Muscle of back (tissue), 11 donors: ENCODE measurements around the gene CBLN3. TPM values are rescaled to one million over a fixed set of nuclear protein-coding genes. Genes with fewer than 3 reads are reported as not detected.
"Not testable (repeated sequence)": the region's sequence is repeated elsewhere in the genome, so short reads cannot be mapped to it uniquely, and the experiment has no call there.

ENCODE experiments used
- DNase-seq, 3 donors: peaks; one replicate each; pipeline versions ENCODE4 v3.0.0 to v3.0.0-alpha.2; 2013
- polyA plus RNA-seq, 10 donors: library from polyadenylated mRNA; unstranded; fragments of 120-200 nt; gene quantifications; one replicate each; pipeline ENCODE4 v1.2.1, GENCODE V29; 2013; ENCODE audit not compliant: insufficient read length in 10 of 10

CBLN3 gene
- polyA plus RNA-seq, 10 donors, result 1.4 to 3.4 (median 2.0) TPM

- DNase-seq, result no peak
Observed at GRCh38 chr14:24406416-24406815, 23.1 kb downstream of the CBLN3 start.

- DNase-seq, result no peak
Observed at GRCh38 chr14:24404814-24405213, 24.7 kb downstream of the CBLN3 start.

- peak; percentile 27 to 81 (median 68) for DNase-seq
Observed at GRCh38 chr14:24403294-24403998, 26.0 kb downstream of the CBLN3 start.

- DNase-seq, result peak in 1 of 3 donors; percentile 20
Observed at GRCh38 chr14:24401810-24402702, 27.4 kb downstream of the CBLN3 start.

- DNase-seq, result no peak
Observed at GRCh38 chr14:24399999-24400718, 29.3 kb downstream of the CBLN3 start.

- no peak for DNase-seq
Observed at GRCh38 chr14:24399447-24399822, 30.0 kb downstream of the CBLN3 start.

GRCh38 chr14:24398653-24399446 is 30.6 kb downstream of the CBLN3 start, which contains the start of gene NYNRIN:
NYNRIN (plus strand) TSS chr14:24399003; CDS start chr14:24399247, 244 bp downstream.
- DNase-seq, result peak; percentile 57 to 92 (median 78)

GRCh38 chr14:24398293-24398652 is 31.2 kb downstream of the CBLN3 start:
- peak; percentile 25 to 87 (median 68) for DNase-seq

GRCh38 chr14:24397639-24398292 is 31.7 kb downstream of the CBLN3 start:
- no peak for DNase-seq

- DNase-seq, result no peak
Observed at GRCh38 chr14:24395609-24396582, 33.6 kb downstream of the CBLN3 start.

GRCh38 chr14:24394275-24394674 is 35.2 kb downstream of the CBLN3 start:
- DNase-seq, result no peak

GRCh38 chr14:24392325-24393091 is 37.0 kb downstream of the CBLN3 start:
- DNase-seq, result no peak

- no peak for DNase-seq
Observed at GRCh38 chr14:24390701-24391468, 38.6 kb downstream of the CBLN3 start.

GRCh38 chr14:24389226-24389848 is 40.1 kb downstream of the CBLN3 start:
- DNase-seq, result no peak

- DNase-seq, result no peak
Observed at GRCh38 chr14:24388474-24389179, 40.8 kb downstream of the CBLN3 start.

- DNase-seq, result not testable (repeated sequence)
Observed at GRCh38 chr14:24387579-24387978, 41.9 kb downstream of the CBLN3 start.

- no peak for DNase-seq
Observed at GRCh38 chr14:24387009-24387345, 42.5 kb downstream of the CBLN3 start.
